Fibroblast of skin of back (primary cell): ENCODE results near the gene RNF151. TPM values are rescaled to one million over a fixed set of nuclear protein-coding genes. Genes with fewer than 3 reads are reported as not detected.
"Not testable (repeated sequence)": the region's sequence is repeated elsewhere in the genome, so short reads cannot be mapped to it uniquely, and the experiment has no call there.

Source experiments
- DNase-seq: peaks from one replicate; pipeline ENCODE4 v3.0.0-alpha.2; 2013
- polyA plus RNA-seq, 2 experiments: library from polyadenylated mRNA; unstranded; fragments of 120-200 nt; gene quantifications; one replicate each; pipeline ENCODE4 v1.2.1, GENCODE V29; 2013; ENCODE audit not compliant: insufficient read length in 2 of 2

Gene RNF151
- not detected for polyA plus RNA-seq (2013, experiment 1 of 2; ENCODE audit: insufficient read length)
- polyA plus RNA-seq (2013, experiment 2 of 2; ENCODE audit: insufficient read length), result not detected

GRCh38 chr16:1966460-1966859 is at the start of gene RNF151:
Gene RNF151, plus strand, starts transcription at chr16:1966856. Its CDS starts 26 bp downstream, at chr16:1966882.
- DNase-seq, result no peak

GRCh38 chr16:1917056-1917664 is 49.5 kb upstream of the RNF151 start:
- DNase-seq, result no peak

GRCh38 chr16:1917665-1918350 is 48.8 kb upstream of the RNF151 start:
- DNase-seq, result no peak

GRCh38 chr16:1918351-1919326 is 48.0 kb upstream of the RNF151 start, which contains the start of gene HS3ST6:
Gene HS3ST6, minus strand, starts transcription at chr16:1918415. Its CDS starts 92 bp downstream, at chr16:1918323.
- DNase-seq, result no peak

GRCh38 chr16:1919327-1919998 is 47.2 kb upstream of the RNF151 start:
- DNase-seq, result no peak

GRCh38 chr16:1920122-1920521 is 46.5 kb upstream of the RNF151 start:
- not testable (repeated sequence) for DNase-seq

- no peak for DNase-seq
Observed at GRCh38 chr16:1920727-1921171, 45.9 kb upstream of the RNF151 start.

- DNase-seq, result no peak
Observed at GRCh38 chr16:1922357-1922756, 44.3 kb upstream of the RNF151 start.

GRCh38 chr16:1923299-1924034 is 43.2 kb upstream of the RNF151 start:
- peak; percentile 63 for DNase-seq

GRCh38 chr16:1924095-1924494 is 42.6 kb upstream of the RNF151 start:
- DNase-seq, result no peak

- no peak for DNase-seq
Observed at GRCh38 chr16:1926271-1926670, 40.4 kb upstream of the RNF151 start.

GRCh38 chr16:1929105-1929504 is 37.6 kb upstream of the RNF151 start:
- DNase-seq, result peak; percentile 27

GRCh38 chr16:1929578-1930337 is 36.9 kb upstream of the RNF151 start:
- peak; percentile 77 for DNase-seq

GRCh38 chr16:1930338-1930720 is 36.3 kb upstream of the RNF151 start:
- DNase-seq, result no peak

- no peak for DNase-seq
Observed at GRCh38 chr16:1932050-1933028, 34.3 kb upstream of the RNF151 start.

- no peak for DNase-seq
Observed at GRCh38 chr16:1933097-1933661, 33.5 kb upstream of the RNF151 start.

GRCh38 chr16:1936945-1937479 is 29.6 kb upstream of the RNF151 start:
- DNase-seq, result no peak

GRCh38 chr16:1938316-1938715 is 28.3 kb upstream of the RNF151 start:
- DNase-seq, result no peak

- no peak for DNase-seq
Observed at GRCh38 chr16:1938910-1939309, 27.7 kb upstream of the RNF151 start.
